Astrocyte of the spinal cord (primary cell): Measurements from ENCODE around the gene ZFHX3.
"Not testable (repeated sequence)": the region's sequence is repeated elsewhere in the genome, so short reads cannot be mapped to it uniquely, and the experiment has no call there.

ENCODE experiments used
- DNase-seq: peaks from one replicate; pipeline ENCODE4 v3.0.0; 2011; ENCODE audit warnings: low read depth, low spot score
- H3K4me3 ChIP-seq: 2 replicates; pipeline ENCODE4 v1.5.1; 2011; ENCODE audit warnings: low read depth, mild to moderate bottlenecking, low read length, moderate library complexity
- CTCF ChIP-seq: IDR thresholded peaks from 2 replicates; pipeline ENCODE4 v1.5.1; 2012; ENCODE audit warnings: low read depth, mild to moderate bottlenecking, low read length, inconsistent platforms
- in situ Hi-C: cut with HindIII; loops from 2 replicates; pipeline ENCODE4 v1.10.0; 2017; ENCODE audit warnings: low sequenced_read_pairs

The ZFHX3 gene

GRCh38 chr16:72999541-73000019 lies 48.3 kb downstream of the ZFHX3 start:
- no peak for TF ChIP-seq CTCF
- in situ Hi-C loops = no loop called here

GRCh38 chr16:72997141-72997542 lies 50.8 kb downstream of the ZFHX3 start:
- no peak for DNase-seq
- TF ChIP-seq CTCF = no peak
- in situ Hi-C loops = no loop called here
- no peak overlapping the region for H3K4me3 ChIP-seq

More at GRCh38 chr16:72999541-73000019, 48.3 kb downstream of the ZFHX3 start:
- DNase-seq = no peak
- H3K4me3 ChIP-seq = no peak overlapping the region

GRCh38 chr16:72996291-72997062 lies 51.5 kb downstream of the ZFHX3 start:
- no peak overlapping the region for H3K4me3 ChIP-seq
- DNase-seq = no peak
- in situ Hi-C loops = no loop called here
- TF ChIP-seq CTCF = no peak

- H3K4me3 ChIP-seq, in situ Hi-C loops, DNase-seq: not testable (repeated sequence)
These were observed 52.1 kb downstream of the ZFHX3 start for GRCh38 chr16:72995882-72996270.

GRCh38 chr16:72995151-72995881 lies 52.6 kb downstream of the ZFHX3 start:
- in situ Hi-C loops = no loop called here
- TF ChIP-seq CTCF = peak; percentile 54
- no peak overlapping the region for H3K4me3 ChIP-seq
- DNase-seq = no peak

GRCh38 chr16:72992142-72992601 lies 55.8 kb downstream of the ZFHX3 start:
- no peak overlapping the region for H3K4me3 ChIP-seq
- DNase-seq = no peak
- in situ Hi-C loops = no loop called here
- no peak for TF ChIP-seq CTCF

GRCh38 chr16:72991644-72992043 lies 56.3 kb downstream of the ZFHX3 start:
- no peak for DNase-seq
- TF ChIP-seq CTCF = no peak
- in situ Hi-C loops = no loop called here
- no peak overlapping the region for H3K4me3 ChIP-seq
